GM12878 (cell line): ENCODE results near the gene CCDC112. TPM values are rescaled to one million over a fixed set of nuclear protein-coding genes. Genes with fewer than 3 reads are reported as not detected.

Experiments
- ATAC-seq: fragments of 200-7000 bp; cut with Tn5 transposase; 3 replicates; pipeline ENCODE4 v1.9.1; 2020; ENCODE audit warnings: mild to moderate bottlenecking, moderate library complexity
- BruUV-seq: library from RNA; stranded (reverse); fragments of 400-500 nt; replicated peaks from 2 replicates; lab custom pipeline; 2021; lab: Mats Ljungman, UMichigan
- CTCF ChIA-PET: fragments of 300-600 bp; sonication (Branson Sonifier 250); formaldehyde crosslinking; extraction: SDS; loops from one replicate; lab custom pipeline; 2021; ENCODE audit warnings: inconsistent platforms; lab: Yijun Ruan, JAX
- POLR2A ChIA-PET: fragments of 350-600 bp; formaldehyde crosslinking; extraction: SDS; loops from one replicate; lab custom pipeline; 2021; ENCODE audit warnings: inconsistent platforms; lab: Charles Lee
- RAD21 ChIA-PET: fragments of 300-600 bp; sonication (Branson Sonifier 250); formaldehyde crosslinking; loops from one replicate; lab custom pipeline; 2023; ENCODE audit warnings: antibody characterized with exemption; ENCODE audit not compliant: unreplicated experiment; lab: Charles Lee
- SMC1A ChIA-PET: fragments of 300-600 bp; sonication (Branson Sonifier 250); formaldehyde crosslinking; loops from one replicate; lab custom pipeline; 2023; ENCODE audit not compliant: unreplicated experiment, uncharacterized antibody; lab: Charles Lee
- DNase-seq: peaks from one replicate; pipeline ENCODE4 v3.0.0-alpha.2; 2011; ENCODE audit warnings: low read depth, low spot score
- FAIRE-seq: peaks from 3 replicates; lab custom pipeline; 2011; peaks lifted over from hg19 to GRCh38; lab: Jason Lieb, UNC
- H2AFZ ChIP-seq: 2 replicates; pipeline ENCODE4 v1.6.0; 2011; ENCODE audit warnings: low read depth, low read length, control low read depth; ENCODE audit not compliant: control insufficient read depth
- H3K27ac ChIP-seq: 2 replicates; pipeline ENCODE4 v1.5.1; 2011; ENCODE audit warnings: control low read depth; ENCODE audit not compliant: control insufficient read depth, insufficient read depth
- H3K27me3 ChIP-seq, 2 experiments: replicated peaks in 1 of 2; 2 replicates each; pipeline versions ENCODE4 v1.6.0 to v1.6.1; 2011; ENCODE audit warnings: low read length in 1 of 2; ENCODE audit not compliant: control insufficient read depth in 2 of 2, insufficient read depth in 2 of 2
- H3K36me3 ChIP-seq, 2 experiments: 2 replicates each; pipeline ENCODE4 v1.5.1; 2011; ENCODE audit warnings: low read length in 1 of 2; ENCODE audit not compliant: control insufficient read depth in 2 of 2, insufficient read depth in 2 of 2
- H3K4me1 ChIP-seq: 2 replicates; pipeline ENCODE4 v1.6.1; 2011; ENCODE audit warnings: mild to moderate bottlenecking, low read length, moderate library complexity, mixed read lengths; ENCODE audit not compliant: control insufficient read depth, insufficient read depth
- H3K4me2 ChIP-seq: 2 replicates; pipeline ENCODE4 v1.6.0; 2011; ENCODE audit warnings: control low read depth; ENCODE audit not compliant: control insufficient read depth, insufficient read depth
- H3K4me3 ChIP-seq: fragments of 200-600 bp; sonication (generic); 2 replicates; pipeline ENCODE4 v1.5.1; 2016
- H3K79me2 ChIP-seq: 2 replicates; pipeline ENCODE4 v1.6.0; 2011; ENCODE audit warnings: low read length; ENCODE audit not compliant: control insufficient read depth, insufficient read depth
- H3K9ac ChIP-seq: 2 replicates; pipeline ENCODE4 v1.8.0; 2011; ENCODE audit warnings: low read length, control low read depth, mixed read lengths; ENCODE audit not compliant: control insufficient read depth, insufficient read depth
- H3K9me3 ChIP-seq: replicated peaks from 3 replicates; pipeline ENCODE4 v1.5.1; 2011; ENCODE audit warnings: mild to moderate bottlenecking, low read length; ENCODE audit not compliant: control insufficient read depth, insufficient read depth
- H4K20me1 ChIP-seq: 2 replicates; pipeline ENCODE4 v1.6.0; 2011; ENCODE audit not compliant: control insufficient read depth, insufficient read depth
- BCL11A ChIP-seq: IDR thresholded peaks from 2 replicates; pipeline ENCODE4 v1.6.1; 2011; ENCODE audit warnings: low read depth, low read length
- CTCF ChIP-seq, 3 experiments: IDR thresholded peaks in 2 of 3; conservative IDR thresholded peaks in 1 of 3; 2 replicates each; pipeline ENCODE4 v1.5.1; 2011; ENCODE audit warnings: low read depth in 3 of 3, low read length in 3 of 3, mild to moderate bottlenecking in 3 of 3, control low read depth in 2 of 3, moderate library complexity in 2 of 3, inconsistent platforms in 1 of 3, mixed read lengths in 1 of 3; ENCODE audit not compliant: control insufficient read depth in 2 of 3, insufficient read depth in 1 of 3; ENCODE audit errors: extremely low read depth in 1 of 3
- CUX1 ChIP-seq: IDR thresholded peaks from 2 replicates; pipeline ENCODE4 v1.6.1; 2012; ENCODE audit warnings: improper control_type of control experiment, low read depth, low read length; ENCODE audit not compliant: insufficient replicate concordance
- FOS ChIP-seq: IDR thresholded peaks from 3 replicates; pipeline ENCODE4 v1.6.1; 2011; ENCODE audit warnings: borderline replicate concordance; ENCODE audit not compliant: insufficient read length; ENCODE audit errors: extremely low read depth
- HDGF ChIP-seq: fragments of 450-650 bp; IDR thresholded peaks from 2 replicates; pipeline ENCODE4 v1.6.1; 2016; ENCODE audit warnings: antibody characterized with exemption
- IRF5 ChIP-seq: fragments of 450-650 bp; IDR thresholded peaks from 2 replicates; pipeline ENCODE4 v1.6.1; 2017; ENCODE audit warnings: borderline replicate concordance
- MEF2B ChIP-seq: fragments of 450-650 bp; IDR thresholded peaks from 2 replicates; pipeline ENCODE4 v1.6.1; 2018; ENCODE audit warnings: mild to moderate bottlenecking, moderate library complexity; ENCODE audit not compliant: partially characterized antibody, poor library complexity, severe bottlenecking
- MLLT1 ChIP-seq: fragments of 450-650 bp; IDR thresholded peaks from 2 replicates; pipeline ENCODE4 v1.6.1; 2016; ENCODE audit warnings: mild to moderate bottlenecking
- NFXL1 ChIP-seq: fragments of 450-650 bp; IDR thresholded peaks from 2 replicates; pipeline ENCODE4 v1.6.1; 2017; ENCODE audit warnings: antibody characterized with exemption, mild to moderate bottlenecking, borderline replicate concordance
- POLR2AphosphoS2 ChIP-seq: IDR thresholded peaks from 2 replicates; pipeline ENCODE4 v1.6.1; 2011; ENCODE audit warnings: low read depth, mild to moderate bottlenecking, low read length, improper control_type of control experiment, moderate library complexity
- YY1 ChIP-seq: IDR thresholded peaks from 2 replicates; pipeline ENCODE4 v1.6.1; 2011; ENCODE audit warnings: low read depth, mild to moderate bottlenecking, low read length
- WGBS: methylation state at CpG from one replicate; pipeline ENCODE4 v1.1.6; 2016; ENCODE audit warnings: low lambda C conversion rate; ENCODE audit not compliant: insufficient replicate concordance, insufficient coverage; ENCODE audit errors: missing lambda C conversion rate; 5-methylcytosine and 5-hydroxymethylcytosine counted together
- in situ Hi-C: fragments of 300-500 bp; cut with MboI; formaldehyde crosslinking; loops from 9 replicates; pipeline ENCODE4 v1.14.3; 2018; ENCODE audit warnings: mixed read lengths
- intact Hi-C: fragments of 100-400 bp; cut with micrococcal nuclease; formaldehyde crosslinking; loops from one replicate; pipeline ENCODE4 v1.14.2; 2022; ENCODE audit not compliant: unreplicated experiment
- polyA plus RNA-seq, 11 experiments: library from polyadenylated mRNA; depleted of rRNA in 4 of 11; unstranded in 6 of 11; stranded (reverse) in 5 of 11; fragments of >200 nt; fragmentation: Nextera tagmentation in 4 of 11; fragmentation: Illumina TruSeq in 1 of 11; extraction: Ambion mirVana in 4 of 11; extraction: Trizol in 1 of 11; gene quantifications; 1 replicate in 1 of 11; 2 replicates in 10 of 11; pipeline versions ENCODE4 v1.2.1 to v1.2.3, GENCODE V29; 2011 to 2016; ENCODE audit warnings: inconsistent platforms in 2 of 11, missing spikeins in 2 of 11, low read depth in 1 of 11
- total RNA-seq, 4 experiments: library from RNA; depleted of rRNA in 3 of 4; stranded (reverse); fragments of >200 nt in 3 of 4; fragmentation: Illumina TruSeq in 1 of 4; extraction: Trizol in 1 of 4; gene quantifications; 2 replicates each; pipeline versions ENCODE4 v1.2.1 to v1.2.3, GENCODE V29; 2013 to 2021

CCDC112 gene
- total and polyA plus RNA-seq, 10 of the 15 experiments (the other 5 are each of a cell fraction or from before 2014, with no cell fraction given): 0.12 to 2.0 (median 0.58) TPM

- no peak for TF ChIP-seq CTCF (IDR thresholded peaks at IDR 0.05 in 2 of 3, conservative IDR thresholded peaks at IDR 0.05 in 1 of 3; ENCODE audit: control insufficient read depth in 2 of 3, extremely low read depth in 1 of 3, insufficient read depth in 1 of 3, low read depth in 3 of 3, low read length in 3 of 3)
- TF ChIP-seq MLLT1: no peak
- TF ChIP-seq MEF2B: no peak
- no peak for TF ChIP-seq NFXL1
- TF ChIP-seq POLR2AphosphoS2: no peak
Observed at GRCh38 chr5:115341745-115342144, 45.3 kb upstream of the CCDC112 start (continued).

GRCh38 chr5:115338851-115339250 is 42.4 kb upstream of the CCDC112 start:
- BruUV-seq: no TSS peak
- ChIA-PET RAD21 (no interaction called here), CTCF (interaction anchor here (1.0 kb wide), 1 partner anchor 30 kb away, joined by 3 read pairs; no protein-coding TSS in a partner anchor), POLR2A (interaction anchor here (0.7 kb wide), 1 partner anchor 147 kb away, joined by 3 read pairs; no protein-coding TSS in a partner anchor), SMC1A (no interaction called here)
- H3K27me3 ChIP-seq: no peaks in the 10 kb centered on the region
- DNase-seq (no peak), ATAC-seq (no peak), FAIRE-seq (no peak)
- 28% methylated on average over 3 of the region's 3 CpGs for WGBS
- H3K9me3 ChIP-seq: no peaks in the 10 kb centered on the region
- no peak overlapping the region for H2AFZ ChIP-seq
- no peaks in the 10 kb centered on the region for H4K20me1 ChIP-seq
- no peak overlapping the region for H3K4me3 ChIP-seq
- no peaks in the 10 kb centered on the region for H3K79me2 ChIP-seq
- H3K9ac ChIP-seq: no peak overlapping the region
- intact Hi-C loops: no loop called here
- H3K36me3 ChIP-seq: no peaks in the 10 kb centered on the region
- no peak overlapping the region for H3K27ac ChIP-seq
- no peak overlapping the region for H3K4me2 ChIP-seq
- H3K4me1 ChIP-seq: no peaks in the 10 kb centered on the region
- in situ Hi-C loops: no loop called here
- TF ChIP-seq FOS: no peak
- TF ChIP-seq HDGF: no peak
- no peak for TF ChIP-seq YY1
- TF ChIP-seq BCL11A: no peak
- no peak for TF ChIP-seq CUX1
- no peak for TF ChIP-seq IRF5
